ENCODE results near the gene PARP1.

The PARP1 gene

DNA sequence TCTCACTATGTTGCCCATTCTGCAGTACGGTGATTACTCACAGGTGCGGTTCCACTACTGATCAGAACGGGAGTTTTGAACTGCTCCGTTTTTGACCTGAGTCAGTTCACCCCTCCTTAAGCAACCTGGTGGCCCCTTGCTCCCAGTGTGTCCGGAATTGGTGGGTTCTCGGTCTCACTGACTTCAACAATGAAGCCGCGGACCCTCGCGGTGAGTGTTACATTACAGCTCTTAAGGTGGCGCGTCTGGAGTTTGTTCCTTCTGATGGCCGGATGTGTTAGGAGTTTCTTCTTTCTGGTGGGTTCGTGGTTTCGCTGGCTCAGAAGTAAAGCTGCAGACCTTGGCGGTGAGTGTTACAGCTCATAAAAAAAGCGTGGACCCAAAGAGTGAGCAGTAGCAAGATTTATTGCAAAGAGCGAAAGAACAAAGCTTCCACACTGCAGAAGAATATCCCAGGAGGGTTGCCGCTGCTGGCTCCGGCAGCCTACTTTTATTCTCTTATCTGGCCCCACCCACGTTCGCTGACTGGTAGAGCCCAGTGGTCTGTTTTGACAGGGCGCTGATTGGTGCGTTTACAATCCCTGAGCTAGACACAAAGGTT, 17.6 kb upstream of the PARP1 start:
- DNase-seq (ENCODE audit: low read depth): no peak
- no peak overlapping the region for H3K4me3 ChIP-seq (ENCODE audit: control insufficient read depth, low read depth, low read length)
- TF ChIP-seq, protein P1, sequence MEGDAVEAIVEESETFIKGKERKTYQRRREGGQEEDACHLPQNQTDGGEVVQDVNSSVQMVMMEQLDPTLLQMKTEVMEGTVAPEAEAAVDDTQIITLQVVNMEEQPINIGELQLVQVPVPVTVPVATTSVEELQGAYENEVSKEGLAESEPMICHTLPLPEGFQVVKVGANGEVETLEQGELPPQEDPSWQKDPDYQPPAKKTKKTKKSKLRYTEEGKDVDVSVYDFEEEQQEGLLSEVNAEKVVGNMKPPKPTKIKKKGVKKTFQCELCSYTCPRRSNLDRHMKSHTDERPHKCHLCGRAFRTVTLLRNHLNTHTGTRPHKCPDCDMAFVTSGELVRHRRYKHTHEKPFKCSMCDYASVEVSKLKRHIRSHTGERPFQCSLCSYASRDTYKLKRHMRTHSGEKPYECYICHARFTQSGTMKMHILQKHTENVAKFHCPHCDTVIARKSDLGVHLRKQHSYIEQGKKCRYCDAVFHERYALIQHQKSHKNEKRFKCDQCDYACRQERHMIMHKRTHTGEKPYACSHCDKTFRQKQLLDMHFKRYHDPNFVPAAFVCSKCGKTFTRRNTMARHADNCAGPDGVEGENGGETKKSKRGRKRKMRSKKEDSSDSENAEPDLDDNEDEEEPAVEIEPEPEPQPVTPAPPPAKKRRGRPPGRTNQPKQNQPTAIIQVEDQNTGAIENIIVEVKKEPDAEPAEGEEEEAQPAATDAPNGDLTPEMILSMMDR (IDR thresholded peaks at IDR 0.05; ENCODE audit: control insufficient read depth, insufficient read depth, low read depth, low read length, missing control alignments): no peak

DNA sequence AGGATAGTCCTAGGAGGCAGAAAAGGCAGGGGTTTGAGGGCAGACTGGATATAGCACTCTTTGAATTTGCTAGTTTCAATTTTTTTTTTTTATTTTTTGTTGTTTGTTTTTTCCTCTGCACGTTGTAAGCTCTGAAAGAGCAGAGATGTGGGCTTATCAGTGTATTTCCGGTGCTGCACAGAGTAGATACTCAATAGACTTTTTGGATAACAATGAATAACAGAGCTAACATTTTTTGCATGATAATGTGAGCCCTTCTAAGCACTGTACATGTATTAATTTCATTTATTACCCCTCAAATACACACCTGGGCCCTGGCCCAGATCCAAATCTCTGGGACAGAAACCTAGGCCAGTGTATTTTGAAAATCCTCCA, 17.1 kb upstream of the PARP1 start:
- no peak for DNase-seq (ENCODE audit: low read depth)
- TF ChIP-seq, protein P1 (IDR thresholded peaks at IDR 0.05; ENCODE audit: control insufficient read depth, insufficient read depth, low read depth, low read length, missing control alignments): no peak
- H3K4me3 ChIP-seq (ENCODE audit: control insufficient read depth, low read depth, low read length): no peak overlapping the region

DNA sequence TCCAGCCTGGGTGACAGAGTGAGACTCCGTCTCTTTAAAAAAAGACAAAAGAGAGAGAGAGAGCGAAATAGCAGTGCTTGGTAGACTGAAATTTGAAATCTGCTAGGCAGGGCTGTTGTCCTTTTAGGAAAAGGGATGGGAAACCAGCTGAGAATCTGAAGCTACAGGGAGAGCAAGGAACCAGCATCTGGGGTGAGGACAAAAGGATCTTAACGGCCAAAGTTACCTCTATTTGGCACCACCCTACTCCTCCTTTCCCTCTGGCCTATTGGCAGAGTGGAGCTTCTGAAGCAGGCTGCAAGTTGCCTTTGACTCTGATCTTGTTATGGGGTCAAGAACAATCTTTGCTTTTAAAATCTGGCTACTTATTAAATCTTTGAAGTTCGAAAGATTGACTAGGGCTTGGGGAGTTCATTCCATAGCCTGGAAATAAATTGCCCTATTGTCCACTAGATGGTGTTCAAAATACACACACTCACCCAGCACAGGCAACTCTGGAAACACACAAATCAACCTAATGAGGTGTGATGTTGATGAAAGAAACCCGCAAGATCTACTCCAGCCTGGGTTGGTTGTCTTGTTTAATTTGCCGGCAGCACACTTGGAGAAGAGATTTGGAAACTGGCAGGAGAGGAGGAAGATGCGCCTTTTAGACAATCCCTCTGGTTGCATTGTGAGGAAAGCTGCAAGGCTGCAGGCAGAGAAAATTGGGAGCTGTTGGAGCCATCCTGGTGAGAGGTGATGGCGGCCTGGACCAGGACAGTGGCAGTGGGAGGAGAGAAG, 16.5 kb upstream of the PARP1 start:
- DNase-seq (ENCODE audit: low read depth): no peak
- no peak overlapping the region for H3K4me3 ChIP-seq (ENCODE audit: control insufficient read depth, low read depth, low read length)
- TF ChIP-seq, protein P1 (IDR thresholded peaks at IDR 0.05; ENCODE audit: control insufficient read depth, insufficient read depth, low read depth, low read length, missing control alignments): peak; percentile 60

DNA sequence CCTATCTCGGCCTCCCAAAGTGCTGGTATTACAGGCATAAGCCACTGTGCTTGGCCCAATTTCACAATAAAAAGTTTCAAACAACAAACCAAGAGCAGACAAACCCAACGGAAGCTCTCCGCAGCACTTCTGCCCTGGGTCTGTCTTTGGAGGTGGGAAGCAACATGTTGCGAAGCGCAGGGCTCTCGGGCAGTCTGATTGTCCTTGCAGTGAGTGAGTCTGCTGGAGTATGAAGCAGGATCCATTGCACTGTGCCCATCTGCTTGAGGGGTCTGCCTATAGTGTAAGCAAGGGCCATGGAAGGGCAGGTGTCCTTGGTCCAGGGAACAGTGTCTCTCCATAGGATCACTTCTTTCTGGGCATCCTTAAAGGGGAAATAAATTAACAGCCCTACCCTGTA, 14.6 kb upstream of the PARP1 start:
- no peak for DNase-seq (ENCODE audit: low read depth)
- TF ChIP-seq, protein P1 (IDR thresholded peaks at IDR 0.05; ENCODE audit: control insufficient read depth, insufficient read depth, low read depth, low read length, missing control alignments): no peak
- no peak overlapping the region for H3K4me3 ChIP-seq (ENCODE audit: control insufficient read depth, low read depth, low read length)

DNA sequence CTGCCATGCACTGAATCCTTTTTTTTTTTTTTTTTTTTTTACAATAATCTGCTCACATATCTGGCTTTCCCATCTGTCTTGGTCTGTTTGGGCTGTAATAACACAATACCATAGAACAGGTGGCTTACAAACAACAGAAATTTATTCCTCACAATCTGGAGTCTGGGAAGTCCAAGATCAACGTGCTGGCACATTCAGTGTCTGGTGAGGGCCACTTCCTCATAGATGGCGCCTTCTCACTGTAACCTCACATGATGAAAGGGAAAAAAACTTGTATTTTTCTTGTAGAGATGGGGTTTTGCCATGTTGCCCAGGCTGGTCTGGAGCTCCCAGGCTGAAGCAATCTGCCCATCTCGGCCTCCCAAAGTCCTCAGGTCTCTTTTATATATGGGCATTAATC, 13.0 kb upstream of the PARP1 start:
- no peak overlapping the region for H3K4me3 ChIP-seq (ENCODE audit: control insufficient read depth, low read depth, low read length)
- TF ChIP-seq, protein P1 (IDR thresholded peaks at IDR 0.05; ENCODE audit: control insufficient read depth, insufficient read depth, low read depth, low read length, missing control alignments): no peak
- DNase-seq (ENCODE audit: low read depth): no peak

DNA sequence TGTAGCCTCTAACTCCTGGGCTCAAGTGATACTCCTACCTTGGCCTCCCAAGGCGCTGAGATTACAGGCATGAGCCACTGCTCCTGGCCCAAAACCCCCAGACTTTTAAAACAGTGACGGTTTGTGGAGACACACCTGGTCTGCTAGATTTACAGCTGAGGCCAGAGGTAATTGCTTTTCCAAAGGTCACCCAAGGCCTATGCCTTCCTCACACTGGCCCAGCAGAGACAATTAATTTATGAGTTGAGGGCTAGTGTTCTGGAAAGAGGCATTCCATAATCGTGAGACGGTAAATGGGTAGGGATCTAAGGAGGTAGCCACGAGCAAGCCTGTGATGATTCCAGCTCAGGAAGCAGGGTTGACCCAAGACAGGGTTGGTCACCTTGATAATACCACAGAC, 12.4 kb upstream of the PARP1 start:
- DNase-seq (ENCODE audit: low read depth): no peak
- no peak overlapping the region for H3K4me3 ChIP-seq (ENCODE audit: control insufficient read depth, low read depth, low read length)
- TF ChIP-seq, protein P1 (IDR thresholded peaks at IDR 0.05; ENCODE audit: control insufficient read depth, insufficient read depth, low read depth, low read length, missing control alignments): no peak

Data from AG09309 (cell line).